Measurements from ENCODE around the gene SNCA. TPM values are rescaled to one million over a fixed set of nuclear protein-coding genes. Genes with fewer than 3 reads are reported as not detected.

The SNCA gene
- total RNA-seq, 1 donor from 2014 or later, result 16.6 TPM

GRCh38 chr4:89820010-89820409 lies 17.0 kb downstream of the SNCA start:
- H3K27ac Mint-ChIP-seq, result no peak overlapping the region
- TF ChIP-seq CTCF (conservative IDR thresholded peaks at IDR 0.05), result no peak
- H3K9me3 Mint-ChIP-seq, result no peaks in the 10 kb centered on the region
- no peak for DNase-seq (ENCODE audit: extremely low spot score, unreplicated experiment)
- H3K4me1 Mint-ChIP-seq (ENCODE audit: unreplicated experiment), result no peaks in the 10 kb centered on the region
- no peak overlapping the region for H3K4me3 Mint-ChIP-seq
- peaks cover 5% of the 10 kb centered on the region for H3K36me3 Mint-ChIP-seq
- H3K27me3 Mint-ChIP-seq, result no peaks in the 10 kb centered on the region

GRCh38 chr4:89814362-89814761 lies 22.6 kb downstream of the SNCA start:
- TF ChIP-seq CTCF (conservative IDR thresholded peaks at IDR 0.05), result no peak
- no peak for DNase-seq (ENCODE audit: extremely low spot score, unreplicated experiment)
- no peak overlapping the region for H3K4me3 Mint-ChIP-seq
- H3K36me3 Mint-ChIP-seq, result peaks cover 9% of the 10 kb centered on the region
- no peaks in the 10 kb centered on the region for H3K27me3 Mint-ChIP-seq
- H3K4me1 Mint-ChIP-seq (ENCODE audit: unreplicated experiment), result no peaks in the 10 kb centered on the region
- H3K27ac Mint-ChIP-seq, result no peak overlapping the region
- no peaks in the 10 kb centered on the region for H3K9me3 Mint-ChIP-seq

GRCh38 chr4:89813197-89813596 lies 23.8 kb downstream of the SNCA start:
- Mint-ChIP-seq H3K27ac (no peak overlapping the region), H3K9me3 (no peaks in the 10 kb centered on the region)

GRCh38 chr4:89807441-89808140 lies 29.4 kb downstream of the SNCA start:
- no peaks in the 10 kb centered on the region for H3K9me3 Mint-ChIP-seq
- H3K4me3 Mint-ChIP-seq, result no peak overlapping the region
- H3K27ac Mint-ChIP-seq, result no peak overlapping the region
- no peak for DNase-seq (ENCODE audit: extremely low spot score, unreplicated experiment)
- H3K36me3 Mint-ChIP-seq, result peaks cover 6% of the 10 kb centered on the region
- TF ChIP-seq CTCF (conservative IDR thresholded peaks at IDR 0.05), result no peak
- H3K27me3 Mint-ChIP-seq, result no peaks in the 10 kb centered on the region
- no peaks in the 10 kb centered on the region for H3K4me1 Mint-ChIP-seq (ENCODE audit: unreplicated experiment)

More at GRCh38 chr4:89813197-89813596, 23.8 kb downstream of the SNCA start:
- no peak for DNase-seq (ENCODE audit: extremely low spot score, unreplicated experiment)
- Mint-ChIP-seq H3K4me1 (ENCODE audit: unreplicated experiment) (no peaks in the 10 kb centered on the region), H3K27me3 (no peaks in the 10 kb centered on the region), H3K36me3 (peaks cover 9% of the 10 kb centered on the region), H3K4me3 (no peak overlapping the region)
- no peak for TF ChIP-seq CTCF (conservative IDR thresholded peaks at IDR 0.05)

GRCh38 chr4:89805297-89805696 lies 31.7 kb downstream of the SNCA start:
- Mint-ChIP-seq H3K4me1 (ENCODE audit: unreplicated experiment) (no peaks in the 10 kb centered on the region), H3K27me3 (no peaks in the 10 kb centered on the region), H3K36me3 (peaks cover 4% of the 10 kb centered on the region), H3K9me3 (no peaks in the 10 kb centered on the region), H3K4me3 (no peak overlapping the region), H3K27ac (no peak overlapping the region)
- TF ChIP-seq CTCF (conservative IDR thresholded peaks at IDR 0.05), result no peak
- no peak for DNase-seq (ENCODE audit: extremely low spot score, unreplicated experiment)
